T-helper 9 cell (primary cell): Measurements from ENCODE around the gene TCF4.

Experiments used
- DNase-seq: peaks from one replicate; pipeline ENCODE4 v3.0.0-alpha.2; 2020

The TCF4 gene

DNA sequence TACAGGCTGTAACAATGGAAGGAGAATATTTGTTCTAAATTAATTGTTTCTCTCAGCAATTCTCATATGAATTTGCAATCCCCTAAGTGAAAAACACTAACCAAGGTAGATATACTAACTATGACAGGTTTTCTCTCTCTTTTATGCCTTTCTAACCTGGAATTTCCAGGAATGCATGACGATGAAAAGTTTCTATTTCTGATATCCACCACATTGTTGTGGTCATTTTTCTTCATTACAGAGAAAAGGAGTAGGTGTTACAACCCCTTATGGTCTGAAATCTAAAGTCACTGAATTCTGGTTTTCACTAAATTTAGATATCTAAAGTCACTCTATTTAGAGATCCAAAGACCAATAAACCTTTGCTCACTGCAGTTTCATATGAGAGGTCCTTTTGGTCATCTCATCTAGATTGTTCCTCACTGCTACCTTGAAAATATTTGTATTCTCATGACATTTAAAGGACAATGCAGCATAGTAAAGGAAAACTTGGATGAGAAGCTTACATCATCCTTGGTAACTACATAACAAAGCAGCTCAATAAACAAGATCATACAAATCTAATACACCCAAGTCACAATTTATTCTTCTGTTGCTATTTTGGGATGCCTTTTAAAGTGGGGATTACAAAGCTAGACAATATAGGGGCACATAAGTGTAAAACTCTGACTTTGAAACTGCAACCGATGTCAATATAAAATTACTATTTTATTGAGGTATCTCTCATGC lies 85.8 kb downstream of the TCF4 start:
- no peak for DNase-seq

DNA sequence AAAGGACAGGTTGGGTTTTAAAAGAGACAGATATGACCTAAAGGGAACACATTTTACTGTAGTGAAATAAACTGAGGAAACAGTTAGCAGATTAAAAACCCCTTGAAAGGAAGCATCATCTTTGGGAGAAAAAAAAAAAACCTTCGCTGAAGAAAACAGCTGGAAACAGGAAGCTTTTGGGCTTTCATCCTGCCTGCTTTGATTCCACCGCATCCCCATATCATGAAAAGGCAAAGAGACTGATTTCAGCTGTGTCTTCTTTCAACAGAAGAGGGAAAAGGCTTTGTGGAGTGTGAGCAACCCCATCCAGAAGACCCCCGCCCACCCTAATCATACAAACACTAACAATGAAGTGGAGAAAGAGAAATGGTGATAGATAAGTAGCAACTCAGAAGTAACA lies 86.4 kb downstream of the TCF4 start:
- no peak for DNase-seq

DNA sequence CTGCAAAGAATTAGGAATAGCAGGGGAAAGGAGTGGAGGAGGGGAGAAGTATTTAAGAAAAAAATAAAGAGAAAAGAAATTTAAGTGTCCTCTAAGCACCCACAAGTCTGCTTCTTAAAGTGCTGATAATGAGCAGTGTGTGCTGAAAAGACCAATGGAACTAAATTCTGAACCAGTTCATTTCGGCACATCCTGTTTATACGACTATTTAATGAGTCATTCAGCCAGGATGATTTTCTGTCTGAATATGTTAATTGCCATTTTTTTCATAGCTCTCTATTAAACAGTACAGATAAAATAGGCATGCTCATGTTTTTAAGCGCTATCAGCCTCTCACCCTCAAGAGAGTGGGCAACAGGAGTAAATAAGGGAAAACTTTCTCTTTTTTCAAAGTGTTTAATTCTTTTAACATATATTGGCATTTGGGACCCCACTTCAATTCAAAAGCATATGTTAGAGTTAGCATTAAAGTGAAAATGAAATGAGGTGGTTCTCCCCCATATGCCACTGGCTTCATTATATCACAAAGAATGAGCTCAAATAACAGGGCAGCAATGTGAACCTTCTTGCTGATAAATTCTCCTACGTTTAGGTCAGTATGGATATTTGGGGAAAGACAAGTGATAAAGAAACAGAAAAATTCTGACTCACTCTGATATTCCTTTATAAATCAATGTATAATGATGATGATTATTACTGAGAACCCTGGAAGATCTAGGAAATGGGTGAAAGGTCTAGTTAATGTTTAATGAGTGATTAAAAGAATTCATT lies 87.5 kb downstream of the TCF4 start:
- no peak for DNase-seq

DNA sequence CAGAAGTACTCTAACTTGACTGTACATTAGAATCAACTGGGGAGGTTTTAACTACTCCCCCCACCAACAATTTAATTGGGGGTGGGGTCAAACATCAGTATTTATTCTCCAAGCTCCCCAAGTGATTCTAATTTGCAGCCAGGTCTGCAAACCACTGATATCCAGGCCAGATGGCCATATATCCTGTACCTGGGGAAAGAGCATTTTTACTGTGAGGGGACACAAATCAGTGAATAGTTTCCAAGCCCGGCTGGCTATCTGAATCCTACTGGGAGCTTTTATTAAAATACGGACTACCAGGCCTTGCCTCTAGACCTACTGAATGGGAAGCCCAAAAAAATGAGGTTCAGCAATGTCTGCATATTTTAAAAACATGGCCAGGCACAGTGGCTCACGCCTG lies 88.5 kb downstream of the TCF4 start:
- no peak for DNase-seq

DNA sequence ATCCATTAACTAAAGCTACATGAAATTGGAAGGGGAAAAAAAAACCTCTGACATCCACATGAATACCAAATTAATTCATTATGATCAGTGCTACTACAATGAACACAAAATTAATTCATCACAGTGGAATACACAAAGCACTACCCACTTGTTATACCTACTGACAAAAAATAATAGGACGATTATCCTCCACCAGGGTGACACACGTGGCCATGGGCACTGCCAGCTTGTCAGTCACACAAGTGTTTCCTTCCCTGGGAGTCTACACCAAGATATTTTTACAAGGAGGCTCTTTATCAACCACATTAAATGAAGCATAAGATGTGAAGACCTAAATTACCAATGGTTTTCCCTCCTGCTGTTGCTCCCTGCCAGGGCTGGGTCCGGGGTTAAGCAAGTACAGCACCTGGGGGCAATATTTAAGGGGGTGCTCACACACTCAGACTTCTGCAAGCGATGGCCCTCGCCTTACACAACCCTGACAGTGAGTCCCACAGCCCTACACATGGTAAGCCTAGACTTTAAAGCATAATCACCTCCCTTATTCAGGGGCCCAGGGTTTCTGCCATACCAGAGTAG lies 90.1 kb downstream of the TCF4 start:
- no peak for DNase-seq

- no peak for DNase-seq
Measured at GRCh38 chr18:55494899-55495298, 93.1 kb downstream of the TCF4 start.

DNA sequence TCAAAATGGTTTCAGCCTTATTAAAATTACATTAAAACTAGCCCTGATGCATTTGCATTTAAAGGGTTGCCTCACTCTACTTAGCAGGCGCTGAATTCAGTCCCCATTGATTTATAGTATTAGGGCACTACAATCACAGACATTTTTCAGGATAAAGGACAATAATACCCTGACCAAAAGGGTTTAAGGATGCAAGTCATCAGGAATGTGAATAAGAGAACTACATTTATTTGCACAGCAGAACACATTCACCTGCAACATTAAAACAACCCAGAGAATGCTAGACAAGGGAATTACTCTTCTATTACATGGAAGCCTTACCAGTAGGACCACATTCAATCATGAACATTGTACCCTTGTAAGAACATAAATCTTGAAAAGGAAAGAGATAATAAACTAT lies 93.6 kb downstream of the TCF4 start:
- no peak for DNase-seq

DNA sequence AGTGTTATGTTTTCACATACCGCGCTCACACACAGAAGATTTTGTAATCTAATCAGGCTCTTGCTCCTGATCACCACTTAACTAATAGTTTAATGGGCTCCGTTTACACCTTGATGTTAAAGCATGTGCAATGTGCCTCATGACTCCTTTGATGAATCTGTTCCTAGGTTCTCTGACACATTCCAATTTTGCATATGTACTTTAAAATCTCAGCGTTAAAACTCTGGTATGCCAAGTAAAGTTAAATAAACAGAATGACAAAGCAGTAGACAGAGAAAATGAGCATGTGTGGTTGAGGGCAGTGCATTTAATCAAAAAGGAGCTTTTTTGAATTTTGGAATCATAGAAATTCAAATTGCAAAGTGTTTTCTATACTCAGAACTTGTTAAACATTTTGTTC lies 96.4 kb downstream of the TCF4 start:
- no peak for DNase-seq

- DNase-seq, result no peak
Measured at GRCh38 chr18:55489034-55489986, 98.7 kb downstream of the TCF4 start.

GRCh38 chr18:55488473-55488872 lies 99.5 kb downstream of the TCF4 start:
- no peak for DNase-seq

DNA sequence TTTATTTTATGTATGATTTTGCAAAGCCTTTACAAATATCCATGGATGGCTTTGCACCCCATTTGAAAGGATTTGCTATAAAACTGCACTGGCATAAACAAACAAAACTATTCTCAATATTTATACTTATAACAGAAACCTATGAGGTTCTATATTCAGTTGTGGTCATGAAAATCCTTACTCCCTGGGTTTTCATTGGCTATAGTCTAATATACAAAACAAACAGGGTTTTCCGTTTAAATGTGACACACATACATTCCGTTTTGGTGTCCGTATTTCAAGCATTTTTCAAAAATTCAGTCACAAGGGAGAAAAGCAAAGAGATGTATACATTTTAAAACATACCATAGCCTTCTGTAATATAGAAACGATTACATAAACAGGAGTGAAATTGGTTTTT lies 100.0 kb downstream of the TCF4 start:
- DNase-seq, result no peak

DNA sequence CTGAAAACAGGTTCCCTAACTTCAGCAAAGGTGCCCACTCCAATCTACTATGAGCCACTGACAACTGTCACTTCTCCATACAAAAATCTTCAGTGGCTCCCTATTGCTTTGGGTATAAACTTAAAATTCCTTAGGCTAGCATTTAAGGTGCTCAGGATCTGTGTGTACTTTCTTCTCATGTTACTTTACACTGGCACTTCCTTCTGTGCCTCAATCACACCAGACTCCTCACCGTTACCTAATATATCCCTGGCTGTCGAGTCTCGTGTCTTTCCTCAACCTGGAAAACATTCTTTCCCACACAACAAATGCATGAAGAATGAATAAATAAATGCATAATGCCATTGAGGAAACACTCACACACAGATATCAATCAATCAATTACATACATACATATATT lies 101.1 kb downstream of the TCF4 start:
- no peak for DNase-seq

DNA sequence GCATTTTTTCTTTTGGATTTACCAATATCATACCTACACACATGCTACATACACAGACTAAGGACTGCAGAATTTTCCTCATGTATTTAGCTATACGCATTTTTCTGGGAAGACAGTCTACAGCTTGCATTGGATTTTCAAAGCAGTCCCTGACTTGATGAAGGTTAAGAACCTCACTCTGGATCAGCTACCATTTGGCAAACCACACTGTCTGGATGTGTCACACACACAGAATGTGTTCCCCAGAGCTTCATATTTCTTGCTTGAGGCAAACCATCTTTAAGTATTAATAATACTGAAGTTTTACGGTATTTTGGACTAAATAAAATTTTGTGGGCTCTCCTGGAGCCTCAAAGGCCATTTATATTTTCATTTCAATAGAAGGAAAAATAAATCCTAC lies 102.3 kb downstream of the TCF4 start:
- no peak for DNase-seq

DNA sequence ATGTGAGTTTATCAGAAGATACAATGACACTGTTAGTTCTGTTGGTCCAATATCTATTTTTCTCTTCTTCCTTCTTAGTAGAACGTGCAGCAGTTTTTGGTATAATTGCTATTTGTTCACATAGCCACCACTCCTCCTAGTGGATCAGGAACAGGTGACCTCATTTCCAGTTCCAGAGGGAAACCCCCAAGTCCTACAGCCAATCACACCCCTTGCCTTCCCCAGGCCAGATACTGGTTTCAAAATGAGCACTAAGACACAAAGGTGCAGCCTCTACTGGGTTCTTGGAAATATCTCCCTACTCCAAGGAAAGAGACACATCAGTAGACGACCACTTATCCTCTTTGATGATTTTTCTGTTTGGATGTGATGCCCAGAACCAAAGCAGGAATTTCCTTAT lies 103.2 kb downstream of the TCF4 start:
- DNase-seq, result no peak

GRCh38 chr18:55483266-55483871 lies 104.6 kb downstream of the TCF4 start:
- no peak for DNase-seq

GRCh38 chr18:55479656-55480420 lies 108.2 kb downstream of the TCF4 start:
- no peak for DNase-seq

GRCh38 chr18:55477860-55478581 lies 110.0 kb downstream of the TCF4 start:
- DNase-seq, result no peak

GRCh38 chr18:55477499-55477859 lies 110.5 kb downstream of the TCF4 start:
- DNase-seq, result no peak

DNA sequence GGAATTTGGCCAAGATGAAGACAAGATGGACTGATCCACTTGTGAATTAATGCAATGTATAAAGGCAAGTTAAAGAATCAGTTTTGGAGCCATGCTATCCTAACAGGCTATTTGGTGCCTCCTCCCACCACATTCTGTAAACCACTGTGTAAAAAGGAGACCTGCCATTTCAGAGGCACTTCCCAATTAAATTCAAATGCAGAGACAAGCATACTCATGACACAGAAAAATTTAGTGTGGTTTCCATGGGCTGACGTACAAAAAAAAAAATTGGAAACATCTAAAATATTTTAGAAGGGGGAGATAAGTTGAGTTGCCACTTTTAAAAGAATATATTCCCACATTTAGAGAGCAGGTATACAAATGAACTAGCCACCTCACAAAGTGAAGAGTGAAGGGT lies 112.1 kb downstream of the TCF4 start:
- no peak for DNase-seq

DNA sequence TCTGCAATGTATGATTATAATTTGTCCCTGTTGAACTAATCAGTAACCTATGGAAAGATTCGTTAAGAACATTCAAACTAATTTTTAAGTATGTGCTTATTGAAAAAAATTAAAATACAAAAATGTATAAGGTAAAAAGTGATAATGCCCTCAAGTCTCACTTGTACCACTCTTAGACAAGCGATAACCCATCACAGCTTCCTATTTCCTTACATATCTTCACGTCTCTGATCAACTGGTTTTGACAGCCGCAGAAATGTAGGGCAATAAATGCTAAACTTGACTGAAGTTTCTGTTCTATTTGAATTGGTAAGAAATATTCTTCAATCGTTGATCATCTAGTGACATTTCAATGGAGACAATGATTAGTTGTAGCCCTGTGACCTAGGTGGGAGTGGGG lies 112.5 kb downstream of the TCF4 start:
- DNase-seq, result no peak

DNA sequence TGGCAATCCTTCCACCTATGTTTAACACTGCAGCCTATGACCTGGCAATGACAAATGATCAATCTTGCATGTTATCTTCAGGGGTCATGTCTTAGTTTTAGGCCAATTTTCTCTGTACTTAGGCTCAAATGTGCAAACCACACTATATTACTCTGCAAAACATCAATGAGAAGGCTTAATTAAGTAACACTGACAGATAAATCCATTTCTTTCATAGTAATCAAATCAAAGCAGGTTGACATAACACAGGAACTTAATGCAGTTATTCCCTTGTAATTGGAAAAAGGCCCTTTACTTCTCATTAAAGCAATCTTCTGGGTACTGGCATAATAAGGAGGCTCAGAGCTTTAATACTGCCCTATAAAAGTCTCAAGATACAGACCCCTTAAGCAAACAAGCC lies 114.4 kb downstream of the TCF4 start:
- no peak for DNase-seq
